WERI-Rb-1 (cell line): ENCODE data around the gene PRTFDC1.

ENCODE experiments used
- DNase-seq: peaks from one replicate; pipeline ENCODE4 v3.0.0-alpha.2; 2020
- H3K27ac ChIP-seq: fragments of 250-450 bp; sonication (Bioruptor Pico); 2 replicates; pipeline ENCODE4 v1.5.1; 2020; ENCODE audit warnings: mild to moderate bottlenecking, moderate library complexity
- H3K27me3 ChIP-seq: fragments of 250-450 bp; sonication (Bioruptor Pico); 2 replicates; pipeline ENCODE4 v1.5.1; 2021; ENCODE audit warnings: mild to moderate bottlenecking, low read depth, moderate library complexity; ENCODE audit not compliant: insufficient read depth, severe bottlenecking
- H3K36me3 ChIP-seq: fragments of 250-450 bp; sonication (Bioruptor Pico); 2 replicates; pipeline ENCODE4 v1.5.1; 2020; ENCODE audit warnings: mild to moderate bottlenecking, moderate library complexity
- H3K4me3 ChIP-seq: 2 replicates; pipeline ENCODE4 v1.5.1; 2011; ENCODE audit warnings: low read depth, mild to moderate bottlenecking, control low read depth, low read length
- H3K9me3 ChIP-seq: fragments of 250-450 bp; sonication (Bioruptor Pico); 2 replicates; pipeline ENCODE4 v1.5.1; 2021; ENCODE audit warnings: mild to moderate bottlenecking, moderate library complexity; ENCODE audit not compliant: severe bottlenecking
- CTCF ChIP-seq: IDR thresholded peaks from 2 replicates; pipeline ENCODE4 v1.5.1; 2011; ENCODE audit warnings: low read depth, mild to moderate bottlenecking, control low read depth, inconsistent platforms, low read length

Gene PRTFDC1

GRCh38 chr10:24882047-24882698, 70.2 kb downstream of the PRTFDC1 start:
- TF ChIP-seq CTCF, result no peak
- H3K4me3 ChIP-seq, result no peak overlapping the region
- no peak overlapping the region for H3K27ac ChIP-seq
- H3K9me3 ChIP-seq, result no peaks in the 10 kb centered on the region
- H3K27me3 ChIP-seq, result no peaks in the 10 kb centered on the region
- DNase-seq, result no peak
- H3K36me3 ChIP-seq, result no peaks in the 10 kb centered on the region

- DNase-seq, result no peak
- Histone ChIP-seq H3K9me3 (no peaks in the 10 kb centered on the region), H3K27ac (no peak overlapping the region), H3K27me3 (no peaks in the 10 kb centered on the region), H3K4me3 (no peak overlapping the region), H3K36me3 (no peaks in the 10 kb centered on the region)
- TF ChIP-seq CTCF, result no peak
Observed at GRCh38 chr10:24879861-24880260, 72.5 kb downstream of the PRTFDC1 start.

- H3K9me3 ChIP-seq, result no peaks in the 10 kb centered on the region
- no peaks in the 10 kb centered on the region for H3K27me3 ChIP-seq
- H3K36me3 ChIP-seq, result no peaks in the 10 kb centered on the region
- H3K27ac ChIP-seq, result no peak overlapping the region
- no peak overlapping the region for H3K4me3 ChIP-seq
- DNase-seq, result no peak
- TF ChIP-seq CTCF, result no peak
Observed at GRCh38 chr10:24874133-24874532, 78.3 kb downstream of the PRTFDC1 start.

GRCh38 chr10:24873281-24873683, 79.1 kb downstream of the PRTFDC1 start:
- Histone ChIP-seq H3K36me3 (no peaks in the 10 kb centered on the region), H3K27ac (no peak overlapping the region), H3K9me3 (no peaks in the 10 kb centered on the region), H3K4me3 (no peak overlapping the region), H3K27me3 (no peaks in the 10 kb centered on the region)
- TF ChIP-seq CTCF, result no peak
- DNase-seq, result peak; percentile 8

- DNase-seq, result no peak
- H3K4me3 ChIP-seq, result no peak overlapping the region
- H3K27me3 ChIP-seq, result no peaks in the 10 kb centered on the region
- no peaks in the 10 kb centered on the region for H3K9me3 ChIP-seq
- TF ChIP-seq CTCF, result no peak
- no peak overlapping the region for H3K27ac ChIP-seq
- no peaks in the 10 kb centered on the region for H3K36me3 ChIP-seq
Observed at GRCh38 chr10:24872790-24873182, 79.6 kb downstream of the PRTFDC1 start.

GRCh38 chr10:24872049-24872789, 80.2 kb downstream of the PRTFDC1 start:
- no peak for DNase-seq
- Histone ChIP-seq H3K4me3 (no peak overlapping the region), H3K27me3 (no peaks in the 10 kb centered on the region), H3K27ac (no peak overlapping the region), H3K9me3 (no peaks in the 10 kb centered on the region), H3K36me3 (no peaks in the 10 kb centered on the region)
- TF ChIP-seq CTCF, result no peak
